ENCODE results near the gene TMEM150B. TPM values are rescaled to one million over a fixed set of nuclear protein-coding genes. Genes with fewer than 3 reads are reported as not detected.

Gene TMEM150B
- polyA plus RNA-seq, 4 donors, result 33.2 to 125 (median 79.2) TPM

- no peak for FAIRE-seq
- Histone ChIP-seq H3K9me3 (ENCODE audit: control insufficient read depth in 2 of 2, insufficient read depth in 1 of 2, low read depth in 1 of 2, low read length in 1 of 2) (peaks cover 0 to 12% of the 10 kb centered on the region in 2 donors), H3K27ac (ENCODE audit: low read depth in 1 of 3, low read length in 2 of 3) (no peak overlapping the region), H3K4me1 (ENCODE audit: control insufficient read depth in 3 of 3, insufficient read depth in 2 of 3, low read depth in 1 of 3, low read length in 2 of 3) (no peaks in the 10 kb centered on the region), H3K27me3 (ENCODE audit: control insufficient read depth in 3 of 3, insufficient read depth in 3 of 3, low read length in 3 of 3) (no peaks in the 10 kb centered on the region), H3K36me3 (ENCODE audit: control insufficient read depth in 3 of 3, insufficient read depth in 2 of 3, low read depth in 1 of 3, low read length in 3 of 3) (peaks cover 0 to 42% (median 0%) of the 10 kb centered on the region in 3 donors), H3K4me3 (ENCODE audit: low read depth in 1 of 3, low read length in 3 of 3) (no peak overlapping the region)
- 87 to 93% (median 89%) methylated on average over 9 to 11 of the region's 11 CpGs for WGBS, 3 donors
- no peak for DNase-seq
These were observed 16.9 kb downstream of the TMEM150B start for GRCh38 chr19:55308281-55308680.

DNA sequence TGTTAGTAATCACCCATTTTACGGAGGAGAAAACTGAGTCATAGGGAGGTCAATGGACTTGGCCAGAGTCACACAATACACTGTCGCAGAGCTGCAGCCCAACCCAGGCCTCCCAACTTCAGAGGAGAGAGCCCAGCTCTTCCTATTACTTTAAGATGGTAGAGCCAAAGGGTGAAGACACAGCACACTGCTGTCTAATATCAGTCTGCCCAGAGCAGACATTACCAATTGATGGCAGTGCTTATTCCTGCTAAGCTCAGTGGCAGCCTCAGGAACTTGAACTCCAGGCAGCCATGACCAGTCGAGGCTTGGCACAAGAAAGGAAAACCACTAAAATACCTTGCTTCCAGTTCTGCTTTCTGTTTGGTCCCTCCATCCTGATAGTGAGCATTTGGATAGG, 18.4 kb downstream of the TMEM150B start:
- Histone ChIP-seq H3K9me3 (ENCODE audit: control insufficient read depth in 2 of 2, insufficient read depth in 1 of 2, low read depth in 1 of 2, low read length in 1 of 2) (peaks cover 0 to 12% of the 10 kb centered on the region in 2 donors), H3K4me1 (ENCODE audit: control insufficient read depth in 3 of 3, insufficient read depth in 2 of 3, low read depth in 1 of 3, low read length in 2 of 3) (peaks cover 0 to 3% (median 2%) of the 10 kb centered on the region in 3 donors), H3K27ac (ENCODE audit: low read depth in 1 of 3, low read length in 2 of 3) (no peak overlapping the region), H3K27me3 (ENCODE audit: control insufficient read depth in 3 of 3, insufficient read depth in 3 of 3, low read length in 3 of 3) (no peaks in the 10 kb centered on the region), H3K4me3 (ENCODE audit: low read depth in 1 of 3, low read length in 3 of 3) (no peak overlapping the region), H3K36me3 (ENCODE audit: control insufficient read depth in 3 of 3, insufficient read depth in 2 of 3, low read depth in 1 of 3, low read length in 3 of 3) (peaks cover 0 to 33% (median 0%) of the 10 kb centered on the region in 3 donors)
- DNase-seq (no peak), FAIRE-seq (no peak)
- 65 to 77% (median 68%) methylated on average over 3 of the region's 3 CpGs for WGBS, 3 donors

DNA sequence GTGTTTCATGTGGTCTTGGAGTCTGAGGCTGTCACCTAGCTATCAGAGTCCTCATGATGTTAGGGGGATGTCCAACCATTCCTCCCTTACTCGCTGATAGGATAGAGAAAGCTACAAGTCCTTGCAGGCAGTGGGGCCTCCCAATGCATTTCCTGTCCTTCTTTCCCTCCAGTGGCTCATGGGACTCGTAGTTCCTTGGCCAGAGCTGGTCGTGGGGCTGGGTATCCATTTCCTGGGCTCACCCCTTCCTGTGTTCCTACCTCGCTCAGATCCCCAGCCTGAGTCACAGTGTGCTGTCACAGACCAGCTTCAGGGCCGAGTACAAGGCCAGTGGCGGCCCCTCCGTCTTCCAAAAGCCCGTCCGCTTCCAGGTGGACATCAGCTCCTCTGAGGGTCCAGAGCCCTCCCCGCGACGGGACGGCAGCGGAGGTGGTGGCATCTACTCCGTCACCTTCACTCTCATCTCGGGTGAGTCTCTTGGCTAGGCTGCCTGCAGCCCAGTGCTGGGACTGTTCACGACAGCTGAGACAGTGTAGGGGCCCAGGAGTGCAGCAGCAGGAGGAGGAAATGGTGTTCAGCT, 19.1 kb downstream of the TMEM150B start:
- H3K27ac ChIP-seq (ENCODE audit: low read depth in 1 of 3, low read length in 2 of 3), result no peak overlapping the region
- H3K36me3 ChIP-seq (ENCODE audit: control insufficient read depth in 3 of 3, insufficient read depth in 2 of 3, low read depth in 1 of 3, low read length in 3 of 3), result peaks cover 0 to 26% (median 0%) of the 10 kb centered on the region in 3 donors
- FAIRE-seq, result no peak

DNA sequence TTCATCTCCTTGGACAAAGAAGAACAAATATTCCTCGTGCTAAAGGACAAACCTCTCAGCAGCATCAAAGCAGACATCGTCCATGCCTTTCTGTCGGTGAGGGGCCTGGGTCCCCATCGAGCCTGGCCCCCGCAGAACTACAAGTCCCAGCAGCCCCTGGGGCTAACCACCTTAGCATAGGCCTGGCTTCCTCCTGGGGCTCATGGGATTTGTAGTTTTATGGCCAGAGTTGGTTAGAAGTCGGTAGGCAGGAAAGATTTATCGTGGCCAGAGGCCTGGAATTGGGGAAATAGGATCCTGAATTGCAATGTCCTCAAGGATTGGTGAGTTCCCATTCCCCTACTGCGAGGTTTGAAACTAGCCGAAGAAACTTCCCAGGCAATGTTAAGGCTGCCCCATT, 19.6 kb downstream of the TMEM150B start:
- H3K9me3 ChIP-seq (ENCODE audit: control insufficient read depth in 2 of 2, insufficient read depth in 1 of 2, low read depth in 1 of 2, low read length in 1 of 2), result peaks cover 0 to 12% of the 10 kb centered on the region in 2 donors
- H3K27ac ChIP-seq (ENCODE audit: low read depth in 1 of 3, low read length in 2 of 3), result no peak overlapping the region
- FAIRE-seq, result no peak
- 64 to 81% (median 73%) methylated on average over 9 of the region's 9 CpGs for WGBS, 3 donors
- H3K4me3 ChIP-seq (ENCODE audit: low read depth in 1 of 3, low read length in 3 of 3), result no peak overlapping the region
- H3K27me3 ChIP-seq (ENCODE audit: control insufficient read depth in 3 of 3, insufficient read depth in 3 of 3, low read length in 3 of 3), result no peaks in the 10 kb centered on the region
- DNase-seq, result peak in 1 of 2 donors; percentile 49
- H3K4me1 ChIP-seq (ENCODE audit: control insufficient read depth in 3 of 3, insufficient read depth in 2 of 3, low read depth in 1 of 3, low read length in 2 of 3), result peaks cover 0 to 8% (median 2%) of the 10 kb centered on the region in 3 donors
- peaks cover 0 to 25% (median 0%) of the 10 kb centered on the region in 3 donors for H3K36me3 ChIP-seq (ENCODE audit: control insufficient read depth in 3 of 3, insufficient read depth in 2 of 3, low read depth in 1 of 3, low read length in 3 of 3)

More for the DNA sequence above, 19.1 kb downstream of the TMEM150B start:
- Histone ChIP-seq H3K4me3 (ENCODE audit: low read depth in 1 of 3, low read length in 3 of 3) (no peak overlapping the region), H3K27me3 (ENCODE audit: control insufficient read depth in 3 of 3, insufficient read depth in 3 of 3, low read length in 3 of 3) (no peaks in the 10 kb centered on the region), H3K4me1 (ENCODE audit: control insufficient read depth in 3 of 3, insufficient read depth in 2 of 3, low read depth in 1 of 3, low read length in 2 of 3) (peaks cover 0 to 8% (median 2%) of the 10 kb centered on the region in 3 donors), H3K9me3 (ENCODE audit: control insufficient read depth in 2 of 2, insufficient read depth in 1 of 2, low read depth in 1 of 2, low read length in 1 of 2) (peaks cover 0 to 12% of the 10 kb centered on the region in 2 donors)
- WGBS, 3 donors, result 87 to 90% (median 89%) methylated on average over 17 of the region's 17 CpGs
- no peak for DNase-seq

- Histone ChIP-seq H3K27ac (ENCODE audit: low read depth in 1 of 3, low read length in 2 of 3) (no peak overlapping the region), H3K36me3 (ENCODE audit: control insufficient read depth in 3 of 3, insufficient read depth in 2 of 3, low read depth in 1 of 3, low read length in 3 of 3) (peaks cover 0 to 23% (median 0%) of the 10 kb centered on the region in 3 donors), H3K4me3 (ENCODE audit: low read depth in 1 of 3, low read length in 3 of 3) (no peak overlapping the region), H3K4me1 (ENCODE audit: control insufficient read depth in 3 of 3, insufficient read depth in 2 of 3, low read depth in 1 of 3, low read length in 2 of 3) (peaks cover 0 to 8% (median 2%) of the 10 kb centered on the region in 3 donors), H3K9me3 (ENCODE audit: control insufficient read depth in 2 of 2, insufficient read depth in 1 of 2, low read depth in 1 of 2, low read length in 1 of 2) (peaks cover 0 to 12% of the 10 kb centered on the region in 2 donors), H3K27me3 (ENCODE audit: control insufficient read depth in 3 of 3, insufficient read depth in 3 of 3, low read length in 3 of 3) (no peaks in the 10 kb centered on the region)
- FAIRE-seq (no peak), DNase-seq (peak in 1 of 2 donors; percentile 1)
- 78 to 82% (median 82%) methylated on average over 14 of the region's 14 CpGs for WGBS, 3 donors
These were observed 20.2 kb downstream of the TMEM150B start for GRCh38 chr19:55304980-55305379.

- H3K27ac ChIP-seq (ENCODE audit: low read depth in 1 of 3, low read length in 2 of 3), result no peak overlapping the region
- peaks cover 0 to 8% (median 2%) of the 10 kb centered on the region in 3 donors for H3K4me1 ChIP-seq (ENCODE audit: control insufficient read depth in 3 of 3, insufficient read depth in 2 of 3, low read depth in 1 of 3, low read length in 2 of 3)
- H3K36me3 ChIP-seq (ENCODE audit: control insufficient read depth in 3 of 3, insufficient read depth in 2 of 3, low read depth in 1 of 3, low read length in 3 of 3), result peaks cover 0 to 19% (median 0%) of the 10 kb centered on the region in 3 donors
- H3K9me3 ChIP-seq (ENCODE audit: control insufficient read depth in 2 of 2, insufficient read depth in 1 of 2, low read depth in 1 of 2, low read length in 1 of 2), result peaks cover 0 to 7% of the 10 kb centered on the region in 2 donors
- FAIRE-seq (no peak), DNase-seq (peak; percentile 32 to 62)
- H3K27me3 ChIP-seq (ENCODE audit: control insufficient read depth in 3 of 3, insufficient read depth in 3 of 3, low read length in 3 of 3), result no peaks in the 10 kb centered on the region
- no peak overlapping the region for H3K4me3 ChIP-seq (ENCODE audit: low read depth in 1 of 3, low read length in 3 of 3)
- WGBS, 3 donors, result 89 to 93% (median 90%) methylated on average over 38 to 39 of the region's 39 CpGs
These were observed 20.7 kb downstream of the TMEM150B start for GRCh38 chr19:55304279-55304978.

- DNase-seq, result peak in 1 of 2 donors; percentile 1
- no peak overlapping the region for H3K4me3 ChIP-seq (ENCODE audit: low read depth in 1 of 3, low read length in 3 of 3)
- H3K4me1 ChIP-seq (ENCODE audit: control insufficient read depth in 3 of 3, insufficient read depth in 2 of 3, low read depth in 1 of 3, low read length in 2 of 3), result peaks cover 0 to 8% (median 2%) of the 10 kb centered on the region in 3 donors
- no peaks in the 10 kb centered on the region for H3K27me3 ChIP-seq (ENCODE audit: control insufficient read depth in 3 of 3, insufficient read depth in 3 of 3, low read length in 3 of 3)
- H3K27ac ChIP-seq (ENCODE audit: low read depth in 1 of 3, low read length in 2 of 3), result no peak overlapping the region
- H3K9me3 ChIP-seq (ENCODE audit: control insufficient read depth in 2 of 2, insufficient read depth in 1 of 2, low read depth in 1 of 2, low read length in 1 of 2), result no peaks in the 10 kb centered on the region
- peaks cover 0 to 12% (median 0%) of the 10 kb centered on the region in 3 donors for H3K36me3 ChIP-seq (ENCODE audit: control insufficient read depth in 3 of 3, insufficient read depth in 2 of 3, low read depth in 1 of 3, low read length in 3 of 3)
- FAIRE-seq, result no peak
- 92 to 97% (median 96%) methylated on average over 11 of the region's 11 CpGs for WGBS, 3 donors
These were observed 21.7 kb downstream of the TMEM150B start for GRCh38 chr19:55303477-55303876.

- 69 to 76% (median 74%) methylated on average over 12 of the region's 12 CpGs for WGBS, 3 donors
- no peak for DNase-seq
- FAIRE-seq, result no peak
- H3K4me3 ChIP-seq (ENCODE audit: low read depth in 1 of 3, low read length in 3 of 3), result peak overlapping the region in 1 of 3 donors; percentile 19
- H3K36me3 ChIP-seq (ENCODE audit: control insufficient read depth in 3 of 3, insufficient read depth in 2 of 3, low read depth in 1 of 3, low read length in 3 of 3), result peaks cover 0 to 10% (median 0%) of the 10 kb centered on the region in 3 donors
- H3K27ac ChIP-seq (ENCODE audit: low read depth in 1 of 3, low read length in 2 of 3), result no peak overlapping the region
- H3K27me3 ChIP-seq (ENCODE audit: control insufficient read depth in 3 of 3, insufficient read depth in 3 of 3, low read length in 3 of 3), result no peaks in the 10 kb centered on the region
- peaks cover 0 to 8% (median 2%) of the 10 kb centered on the region in 3 donors for H3K4me1 ChIP-seq (ENCODE audit: control insufficient read depth in 3 of 3, insufficient read depth in 2 of 3, low read depth in 1 of 3, low read length in 2 of 3)
- H3K9me3 ChIP-seq (ENCODE audit: control insufficient read depth in 2 of 2, insufficient read depth in 1 of 2, low read depth in 1 of 2, low read length in 1 of 2), result no peaks in the 10 kb centered on the region
These were observed 22.8 kb downstream of the TMEM150B start for GRCh38 chr19:55302318-55302703.
